ENCODE measurements around the gene RETREG2.

- no peak for TF ChIP-seq EZH2 (IDR thresholded peaks at IDR 0.05; ENCODE audit: insufficient read depth, poor library complexity, severe bottlenecking)
- no peak for TF ChIP-seq EZH2phosphoT487 (IDR thresholded peaks at IDR 0.05; ENCODE audit: insufficient read depth, low read depth)
Observed at GRCh38 chr2:219230059-219230540, 52.0 kb downstream of the RETREG2 start.

All from GM23248 (cell line).